Measurements from ENCODE around the gene CA6.
"Not testable (repeated sequence)": the region's sequence is repeated elsewhere in the genome, so short reads cannot be mapped to it uniquely, and the experiment has no call there.

The CA6 gene

GRCh38 chr1:8963963-8964362 is 18.3 kb downstream of the CA6 start:
- H3K27ac ChIP-seq, result no peak overlapping the region
- TF ChIP-seq CTCF (IDR thresholded peaks at IDR 0.05) (no peak), ZFX (IDR thresholded peaks at IDR 0.05; ENCODE audit: borderline replicate concordance) (no peak)

- no peak for TF ChIP-seq CTCF (IDR thresholded peaks at IDR 0.05)
- TF ChIP-seq ZFX (IDR thresholded peaks at IDR 0.05; ENCODE audit: borderline replicate concordance), result no peak
- H3K27ac ChIP-seq, result no peak overlapping the region
Measured at GRCh38 chr1:8965121-8965820, 19.6 kb downstream of the CA6 start.

GRCh38 chr1:8966606-8967005 is 20.9 kb downstream of the CA6 start:
- no peak overlapping the region for H3K27ac ChIP-seq
- TF ChIP-seq CTCF (IDR thresholded peaks at IDR 0.05) (no peak), ZFX (IDR thresholded peaks at IDR 0.05; ENCODE audit: borderline replicate concordance) (no peak)

- H3K27ac ChIP-seq, result not testable (repeated sequence)
Measured at GRCh38 chr1:8968902-8969301, 23.2 kb downstream of the CA6 start.

- no peak for TF ChIP-seq ZFX (IDR thresholded peaks at IDR 0.05; ENCODE audit: borderline replicate concordance)
- TF ChIP-seq CTCF (IDR thresholded peaks at IDR 0.05), result no peak
- no peak overlapping the region for H3K27ac ChIP-seq
Measured at GRCh38 chr1:8969937-8970336, 24.3 kb downstream of the CA6 start.

GRCh38 chr1:8970870-8971337 is 25.2 kb downstream of the CA6 start:
- no peak overlapping the region for H3K27ac ChIP-seq
- no peak for TF ChIP-seq ZFX (IDR thresholded peaks at IDR 0.05; ENCODE audit: borderline replicate concordance)
- TF ChIP-seq CTCF (IDR thresholded peaks at IDR 0.05), result no peak

- no peak overlapping the region for H3K27ac ChIP-seq
- TF ChIP-seq CTCF (IDR thresholded peaks at IDR 0.05) (no peak), ZFX (IDR thresholded peaks at IDR 0.05; ENCODE audit: borderline replicate concordance) (no peak)
Measured at GRCh38 chr1:8974551-8974950, 28.9 kb downstream of the CA6 start.

GRCh38 chr1:8976338-8976737 is 30.7 kb downstream of the CA6 start:
- TF ChIP-seq ZFX (IDR thresholded peaks at IDR 0.05; ENCODE audit: borderline replicate concordance), result no peak
- TF ChIP-seq CTCF (IDR thresholded peaks at IDR 0.05), result no peak
- no peak overlapping the region for H3K27ac ChIP-seq

Data from 22Rv1 (cell line).